Neural cell (in vitro differentiated cells): Measurements from ENCODE around the gene EVL. TPM values are rescaled to one million over a fixed set of nuclear protein-coding genes. Genes with fewer than 3 reads are reported as not detected.

Experiments used
- H2AFZ ChIP-seq: fragments of 200-600, 300-800 bp; sonication (generic), shearing (Covaris generic); 2 replicates; pipeline ENCODE4 v1.6.0; 2014; ENCODE audit warnings: low read depth, mild to moderate bottlenecking, antibody characterized with exemption, low read length, moderate library complexity
- H3F3A ChIP-seq: fragments of 200-600 bp; shearing (Covaris generic); 2 replicates; pipeline ENCODE4 v1.6.1; 2016; ENCODE audit warnings: mild to moderate bottlenecking, moderate library complexity, mixed read lengths, antibody characterized with exemption, low read length; ENCODE audit not compliant: insufficient read depth, poor library complexity, severe bottlenecking
- H3K27ac ChIP-seq: fragments of 200-600, 300-800 bp; sonication (generic), shearing (Covaris generic); 2 replicates; pipeline ENCODE4 v1.5.1; 2014; ENCODE audit warnings: mild to moderate bottlenecking, low read length, moderate library complexity
- H3K27me3 ChIP-seq: fragments of 300-800, 200-600 bp; sonication (generic), shearing (Covaris generic); 2 replicates; pipeline ENCODE4 v1.6.0; 2014; ENCODE audit warnings: mild to moderate bottlenecking, low read depth, low read length, moderate library complexity; ENCODE audit not compliant: insufficient read depth
- H3K36me3 ChIP-seq: fragments of 300-800, 200-600 bp; sonication (generic), shearing (Covaris generic); 2 replicates; pipeline ENCODE4 v1.5.1; 2014; ENCODE audit warnings: mild to moderate bottlenecking, antibody characterized with exemption, low read length, moderate library complexity; ENCODE audit not compliant: insufficient read depth
- H3K4me2 ChIP-seq: fragments of 300-800, 200-600 bp; sonication (generic), shearing (Covaris generic); 2 replicates; pipeline ENCODE4 v1.6.0; 2014; ENCODE audit warnings: mild to moderate bottlenecking, low read length
- H3K4me3 ChIP-seq: fragments of 300-800, 200-600 bp; sonication (generic), shearing (Covaris generic); 2 replicates; pipeline ENCODE4 v1.5.1; 2014; ENCODE audit warnings: mild to moderate bottlenecking, low read length, moderate library complexity
- H3K79me2 ChIP-seq: fragments of 200-600 bp; shearing (Covaris generic); replicated peaks from 2 replicates; pipeline ENCODE4 v1.6.0; 2014; ENCODE audit warnings: mild to moderate bottlenecking, low read length, moderate library complexity; ENCODE audit not compliant: insufficient read depth
- H3K9ac ChIP-seq: fragments of 300-800, 200-600 bp; sonication (generic), shearing (Covaris generic); 2 replicates; pipeline ENCODE4 v1.6.1; 2016; ENCODE audit warnings: mild to moderate bottlenecking, low read length, mixed read lengths
- H3K9me2 ChIP-seq: fragments of 200-600 bp; shearing (Covaris generic); 2 replicates; pipeline ENCODE4 v1.6.1; 2016; ENCODE audit warnings: mild to moderate bottlenecking, low read length, mixed read lengths; ENCODE audit not compliant: insufficient read depth
- H3K9me3 ChIP-seq: fragments of 200-600, 300-800 bp; sonication (generic), shearing (Covaris generic); 2 replicates; pipeline ENCODE4 v1.6.1; 2016; ENCODE audit warnings: mild to moderate bottlenecking, mixed run types, low read length, moderate library complexity, mixed read lengths
- H4K20me1 ChIP-seq: fragments of 200-600 bp; shearing (Covaris generic); 2 replicates; pipeline ENCODE4 v1.6.1; 2016; ENCODE audit warnings: mild to moderate bottlenecking, mixed run types; ENCODE audit not compliant: insufficient read depth
- CTCF ChIP-seq: fragments of 450-650 bp; IDR thresholded peaks from 2 replicates; pipeline ENCODE4 v1.5.1; 2014; ENCODE audit warnings: antibody characterized with exemption, mild to moderate bottlenecking, moderate library complexity; ENCODE audit not compliant: poor library complexity, severe bottlenecking
- EP300 ChIP-seq: fragments of 450-650 bp; conservative IDR thresholded peaks from 2 replicates; pipeline ENCODE4 v1.6.1; 2014; ENCODE audit warnings: antibody characterized with exemption, mild to moderate bottlenecking, moderate library complexity; ENCODE audit not compliant: poor library complexity, severe bottlenecking
- EZH2 ChIP-seq: fragments of 200-600, 300-800 bp; shearing (Covaris generic), sonication (generic); IDR thresholded peaks from 2 replicates; pipeline ENCODE4 v1.6.1; 2014; ENCODE audit warnings: antibody characterized with exemption, low read length, borderline replicate concordance, mild to moderate bottlenecking; ENCODE audit not compliant: insufficient read depth, poor library complexity, severe bottlenecking
- MXI1 ChIP-seq: fragments of 450-650 bp; conservative IDR thresholded peaks from 2 replicates; pipeline ENCODE4 v1.6.1; 2014; ENCODE audit warnings: antibody characterized with exemption, mild to moderate bottlenecking; ENCODE audit not compliant: poor library complexity, severe bottlenecking
- POLR2AphosphoS5 ChIP-seq: IDR thresholded peaks from 2 replicates; pipeline ENCODE4 v1.6.1; 2012
- RAD21 ChIP-seq: fragments of 450-650 bp; conservative IDR thresholded peaks from 2 replicates; pipeline ENCODE4 v1.6.1; 2014; ENCODE audit warnings: antibody characterized with exemption, mild to moderate bottlenecking, moderate library complexity
- REST ChIP-seq: IDR thresholded peaks from 2 replicates; pipeline ENCODE4 v1.6.1; 2012; ENCODE audit warnings: borderline replicate concordance
- SMC3 ChIP-seq: fragments of 450-650 bp; conservative IDR thresholded peaks from 2 replicates; pipeline ENCODE4 v1.6.1; 2014; ENCODE audit warnings: antibody characterized with exemption, mild to moderate bottlenecking, moderate library complexity; ENCODE audit not compliant: poor library complexity
- TAF1 ChIP-seq: IDR thresholded peaks from 2 replicates; pipeline ENCODE4 v1.6.1; 2012; ENCODE audit warnings: low read depth
- polyA plus RNA-seq: library from polyadenylated mRNA; depleted of rRNA; stranded (reverse); fragments of >200 nt; gene quantifications from 2 replicates; pipeline ENCODE4 v1.2.3, GENCODE V29; 2014

EVL gene
- polyA plus RNA-seq, 1 donor from 2014 or later, result 387 TPM

GRCh38 chr14:100134586-100134985 lies 69.4 kb downstream of the EVL start:
- Histone ChIP-seq H3K9ac (no peak overlapping the region), H4K20me1 (no peaks in the 10 kb centered on the region), H3K4me3 (no peak overlapping the region), H3K27ac (peak overlapping the region; percentile 16), H3K9me3 (no peaks in the 10 kb centered on the region), H3K27me3 (no peaks in the 10 kb centered on the region), H3K36me3 (no peaks in the 10 kb centered on the region), H3K79me2 (no peaks in the 10 kb centered on the region), H3F3A (no peaks in the 10 kb centered on the region), H3K4me2 (no peak overlapping the region), H3K9me2 (no peaks in the 10 kb centered on the region), H2AFZ (no peak overlapping the region)
- no peak for TF ChIP-seq REST
- TF ChIP-seq EP300, result no peak
- no peak for TF ChIP-seq CTCF
- no peak for TF ChIP-seq MXI1
- TF ChIP-seq EZH2, result no peak
- TF ChIP-seq POLR2AphosphoS5, result no peak
- no peak for TF ChIP-seq SMC3
- TF ChIP-seq TAF1, result no peak
- no peak for TF ChIP-seq RAD21

- Histone ChIP-seq H3K79me2 (no peaks in the 10 kb centered on the region), H3K27ac (peak overlapping the region; percentile 16), H3K27me3 (no peaks in the 10 kb centered on the region), H3K9me2 (no peaks in the 10 kb centered on the region), H2AFZ (no peak overlapping the region), H3K4me3 (no peak overlapping the region), H3K36me3 (no peaks in the 10 kb centered on the region), H3K9ac (no peak overlapping the region), H4K20me1 (no peaks in the 10 kb centered on the region), H3K4me2 (no peak overlapping the region), H3K9me3 (no peaks in the 10 kb centered on the region), H3F3A (no peaks in the 10 kb centered on the region)
- TF ChIP-seq REST, result no peak
- TF ChIP-seq EZH2, result no peak
- no peak for TF ChIP-seq MXI1
- TF ChIP-seq RAD21, result no peak
- TF ChIP-seq CTCF, result no peak
- TF ChIP-seq SMC3, result no peak
- no peak for TF ChIP-seq EP300
- no peak for TF ChIP-seq POLR2AphosphoS5
- no peak for TF ChIP-seq TAF1
Measured at GRCh38 chr14:100135073-100135472, 69.9 kb downstream of the EVL start.
